Stimulated activated CD4-positive, alpha-beta T cell treated with anti-CD3 and anti-CD28 coated beads, Interleukin-4, amount 100 ng/mL, for 1 hour (primary cell): ENCODE results near the gene ROBO2.

Experiments used
- DNase-seq: peaks from one replicate; pipeline ENCODE4 v3.0.0-alpha.2; 2020

ROBO2 gene

DNA sequence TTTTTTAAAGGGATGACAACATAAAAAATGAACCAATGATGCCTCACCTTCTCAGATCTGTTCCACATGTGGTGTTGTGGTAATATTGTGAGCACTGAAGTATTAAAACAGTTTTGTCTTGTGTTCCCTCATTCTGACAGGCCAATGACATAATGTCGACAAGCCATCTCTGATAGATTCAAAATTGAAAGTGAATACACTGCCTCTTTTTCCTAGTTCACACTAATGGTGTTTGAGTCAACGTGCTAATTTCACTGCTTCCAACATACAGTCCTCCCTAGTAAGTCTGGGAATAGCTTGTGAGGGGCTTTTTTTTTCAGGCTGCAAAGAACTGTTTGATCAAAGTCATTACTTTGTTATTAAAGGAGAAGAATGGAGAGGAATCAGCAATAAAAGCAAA is 82.8 kb downstream of the ROBO2 start:
- no peak for DNase-seq

GRCh38 chr3:77125966-77126365 is 86.1 kb downstream of the ROBO2 start:
- no peak for DNase-seq

DNA sequence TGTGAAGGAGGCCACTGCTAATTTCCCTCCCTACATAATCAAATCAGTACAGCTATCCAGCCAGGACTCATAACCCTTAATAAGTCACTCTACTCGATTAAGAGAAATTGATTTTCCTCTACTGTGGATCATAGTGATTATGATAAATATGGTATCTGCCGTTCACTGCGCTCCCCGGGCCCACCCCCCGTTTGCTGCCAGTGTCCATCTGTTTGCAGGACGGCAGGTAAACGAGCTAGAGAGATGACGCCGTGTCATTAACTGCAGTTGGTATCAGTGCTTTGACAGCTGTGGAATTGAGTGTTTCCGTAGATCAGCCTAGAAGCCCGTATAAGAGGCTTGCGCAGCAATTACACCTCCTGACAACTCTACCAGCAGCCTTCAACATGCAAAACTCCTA is 94.9 kb downstream of the ROBO2 start:
- DNase-seq = no peak

DNA sequence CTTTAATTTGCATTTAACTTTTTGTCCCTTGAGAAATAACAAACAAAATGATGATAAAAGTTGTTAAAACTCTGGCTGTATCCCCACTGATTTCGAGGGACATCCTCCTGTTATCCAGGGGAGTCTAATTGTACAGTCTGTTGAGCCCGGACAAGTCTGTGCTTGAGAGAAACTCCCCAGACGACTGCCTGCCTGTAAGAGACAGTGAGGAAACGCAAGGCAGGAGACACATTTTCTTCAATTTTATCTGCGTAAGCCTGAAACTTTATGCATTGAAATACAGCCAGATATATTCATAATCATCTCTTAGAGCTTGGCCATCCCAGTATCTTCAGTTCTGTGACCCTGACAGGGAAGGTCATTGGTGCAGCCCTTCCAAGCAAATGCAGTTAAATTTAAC is 97.7 kb downstream of the ROBO2 start:
- no peak for DNase-seq

- DNase-seq = no peak
These were observed 99.7 kb downstream of the ROBO2 start for GRCh38 chr3:77139624-77140023.

DNA sequence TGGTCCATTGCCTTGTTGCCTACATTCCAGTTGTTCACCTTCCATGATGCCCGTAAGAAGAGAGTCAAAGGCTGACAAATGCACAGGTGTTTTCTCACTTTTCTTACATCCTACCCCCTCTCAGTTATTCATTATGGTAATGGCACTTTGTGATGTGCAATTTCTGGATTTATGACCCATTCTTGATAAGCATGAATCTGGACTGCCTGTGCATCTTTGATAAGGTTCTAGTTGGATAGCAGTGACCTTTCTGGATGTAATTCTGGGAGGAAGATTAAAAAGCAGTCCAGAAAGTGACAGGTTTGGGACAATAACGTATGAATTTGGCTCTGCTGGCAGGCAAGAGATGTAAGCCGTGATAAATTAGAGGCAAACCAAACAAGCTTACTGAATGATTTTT is 101.5 kb downstream of the ROBO2 start:
- DNase-seq = no peak

GRCh38 chr3:77142578-77142977 is 102.7 kb downstream of the ROBO2 start:
- DNase-seq = no peak

- DNase-seq = no peak
These were observed 106.1 kb downstream of the ROBO2 start for GRCh38 chr3:77146004-77146403.

DNA sequence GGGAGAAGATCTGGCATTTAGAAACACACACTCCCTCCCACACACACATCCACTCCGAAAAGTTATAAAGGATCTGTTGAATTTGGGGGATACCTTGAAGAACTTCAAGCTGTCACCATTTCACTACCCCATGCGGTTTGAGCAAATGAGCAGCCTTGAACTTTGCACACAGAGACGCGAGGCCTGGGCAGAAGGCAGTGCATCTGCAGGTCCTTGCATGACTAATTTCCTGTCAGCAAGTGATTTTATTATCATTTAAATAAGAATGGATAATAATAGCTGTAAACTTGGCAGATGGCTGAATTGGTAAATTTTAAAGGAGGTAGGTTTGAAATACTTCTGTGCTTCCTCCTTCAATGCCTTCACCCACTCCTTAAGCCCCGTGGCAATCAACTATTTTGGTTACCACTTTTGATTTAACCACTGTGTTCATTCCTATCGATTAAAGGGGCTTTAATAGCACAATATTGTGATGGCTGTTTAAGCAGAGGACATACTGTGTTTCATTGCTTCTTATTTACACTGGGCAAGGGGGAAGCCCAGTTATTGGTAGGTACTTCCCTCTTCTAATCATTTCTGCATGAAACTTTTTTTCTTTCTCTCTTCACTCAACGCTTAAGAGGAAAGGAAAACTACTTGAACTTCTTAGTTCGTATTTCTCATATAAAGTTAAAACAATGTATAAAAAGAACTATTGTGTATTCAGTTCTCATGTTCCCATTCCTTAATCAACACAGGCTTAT is 108.1 kb downstream of the ROBO2 start:
- no peak for DNase-seq

- DNase-seq = no peak
These were observed 109.5 kb downstream of the ROBO2 start for GRCh38 chr3:77149382-77149781.

GRCh38 chr3:77150028-77150427 is 110.1 kb downstream of the ROBO2 start:
- DNase-seq = no peak

GRCh38 chr3:77150759-77151158 is 110.9 kb downstream of the ROBO2 start:
- no peak for DNase-seq

DNA sequence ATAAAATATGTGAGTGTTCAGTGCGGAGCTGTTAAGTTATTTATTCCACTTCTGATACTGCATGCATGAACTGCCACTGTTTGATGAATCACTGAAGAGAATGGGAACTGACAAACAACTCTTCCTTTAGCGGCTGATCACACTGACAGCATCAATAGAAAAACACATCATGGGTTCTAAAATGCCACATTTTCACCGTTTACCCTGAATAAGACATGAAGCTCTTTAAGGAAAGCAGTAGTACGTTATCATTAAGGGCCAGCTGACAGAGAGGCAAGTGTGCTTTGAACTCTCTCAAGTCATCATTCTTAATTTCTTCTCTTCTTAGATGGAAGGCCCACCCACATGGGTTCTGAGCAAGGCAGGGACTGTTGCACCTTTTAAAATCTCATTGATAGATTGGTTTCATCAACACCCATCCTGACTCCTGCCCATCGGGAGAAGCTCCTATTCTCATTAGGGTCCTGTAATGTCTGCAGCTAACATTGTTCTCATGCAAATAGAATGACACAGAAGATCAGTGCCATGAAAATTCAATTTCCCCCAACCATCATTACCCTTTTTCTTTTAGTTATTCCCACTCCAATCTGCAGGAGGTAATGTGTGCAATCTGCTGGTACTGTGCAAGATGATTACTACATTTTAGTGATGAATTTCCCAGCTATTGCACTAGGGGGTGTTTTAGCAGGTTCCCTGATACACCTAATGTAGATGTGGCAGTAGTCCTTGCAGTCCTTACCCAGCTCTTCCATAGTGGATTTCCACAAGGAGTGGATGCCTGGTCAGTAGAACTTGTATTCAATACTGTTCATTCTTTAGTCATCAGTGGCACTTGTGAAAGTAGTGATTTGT is 119.1 kb downstream of the ROBO2 start:
- DNase-seq = no peak

DNA sequence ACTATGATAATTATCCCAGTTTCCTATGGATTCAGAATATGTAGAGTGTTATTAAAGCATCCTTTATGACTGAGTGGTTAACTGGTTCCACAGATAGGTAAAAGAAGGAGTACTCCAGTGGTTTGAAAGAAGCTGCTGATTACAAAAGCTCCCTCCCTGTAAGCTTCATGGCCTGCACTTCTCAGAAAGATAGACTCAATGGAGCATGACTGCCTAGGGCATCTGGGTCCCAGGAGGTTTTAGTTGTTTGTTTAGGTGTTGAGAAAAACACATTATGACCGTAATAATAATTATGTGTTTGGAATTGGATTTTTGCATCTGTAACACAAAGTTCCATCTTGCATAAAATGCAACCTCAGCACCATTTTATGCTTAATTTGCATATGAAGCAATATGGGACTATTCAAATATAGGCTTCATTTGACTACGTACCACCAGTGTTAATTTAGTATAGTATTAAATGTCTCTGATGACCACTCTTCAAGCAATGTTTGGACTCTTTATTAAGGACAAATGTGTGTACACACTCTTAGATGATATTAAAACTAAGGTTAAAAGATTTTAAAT is 121.1 kb downstream of the ROBO2 start:
- no peak for DNase-seq

GRCh38 chr3:77169823-77170222 is 129.9 kb downstream of the ROBO2 start:
- DNase-seq = no peak

DNA sequence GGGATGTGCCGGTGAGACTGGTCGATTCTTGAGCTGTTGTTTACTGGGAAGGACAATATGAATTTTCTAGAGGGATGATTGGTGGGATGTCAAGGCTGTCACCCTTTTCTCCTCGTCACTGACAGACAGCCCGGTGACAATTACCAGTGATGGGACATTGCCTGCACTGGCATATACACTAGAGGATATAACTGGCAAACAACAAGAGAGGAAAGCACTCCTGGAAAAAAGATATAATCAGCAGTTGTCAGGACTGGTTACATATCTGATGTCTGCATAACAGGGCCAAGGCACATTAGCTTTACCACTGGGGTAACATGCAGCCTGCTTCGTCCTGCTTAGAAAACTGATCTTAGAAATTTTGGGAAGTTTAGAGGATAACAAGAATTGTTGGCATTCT is 131.1 kb downstream of the ROBO2 start:
- no peak for DNase-seq

DNA sequence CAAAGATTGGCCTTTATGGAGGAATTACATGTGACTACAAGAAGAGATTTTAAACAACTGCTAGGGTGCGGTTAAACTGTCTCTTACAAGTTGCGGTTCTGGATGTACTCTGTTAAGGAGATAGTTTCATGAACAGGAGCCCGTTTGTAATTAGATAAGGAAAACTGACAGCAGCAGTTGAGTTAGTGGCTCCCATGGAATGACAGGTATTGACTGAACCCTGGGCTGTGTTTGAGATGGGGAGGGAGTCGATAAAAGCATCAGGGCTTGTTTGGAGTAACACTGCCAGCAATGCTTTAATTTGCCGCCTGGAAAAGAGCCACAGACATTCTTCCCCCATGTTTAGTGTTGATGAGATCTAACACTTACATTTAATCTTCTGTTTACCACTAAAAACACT is 139.9 kb downstream of the ROBO2 start:
- no peak for DNase-seq

DNA sequence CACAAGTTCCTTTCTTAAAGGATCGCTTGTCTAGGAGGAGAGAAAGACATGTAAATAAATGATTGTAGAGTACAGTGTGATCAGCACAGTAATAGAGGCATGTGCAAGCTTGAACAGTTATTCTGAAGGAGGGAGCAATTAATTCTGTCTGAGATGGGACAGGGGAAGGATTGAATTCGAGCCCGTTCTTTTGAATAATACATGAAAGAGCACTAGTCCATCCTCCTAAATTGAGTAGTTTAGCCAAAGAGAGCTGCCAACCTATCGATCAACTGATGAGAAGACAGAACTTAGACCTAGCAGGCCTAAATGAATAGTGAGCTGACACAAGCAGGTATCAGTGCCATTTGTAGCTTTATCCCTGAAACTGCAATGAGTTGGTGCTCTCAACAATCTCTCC is 142.4 kb downstream of the ROBO2 start:
- no peak for DNase-seq

DNA sequence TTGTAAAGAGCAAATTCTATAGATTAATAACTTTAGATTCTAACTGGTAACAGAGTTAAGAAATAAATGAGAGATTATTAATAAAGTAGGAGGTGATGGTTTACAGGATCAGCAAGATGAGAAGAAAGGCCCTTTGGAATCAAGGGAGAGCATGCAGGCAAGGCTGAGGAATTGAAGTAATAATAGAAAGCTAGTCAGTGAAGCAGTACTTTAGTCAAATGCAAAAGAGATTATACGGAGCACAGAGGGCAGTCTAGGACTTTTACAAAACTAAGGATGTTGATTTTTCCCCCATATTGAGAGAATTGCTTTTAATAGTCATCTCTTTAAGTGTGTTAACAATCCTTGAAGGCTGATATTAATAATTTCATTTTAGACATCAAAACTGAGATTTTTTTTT is 146.4 kb downstream of the ROBO2 start:
- no peak for DNase-seq

DNA sequence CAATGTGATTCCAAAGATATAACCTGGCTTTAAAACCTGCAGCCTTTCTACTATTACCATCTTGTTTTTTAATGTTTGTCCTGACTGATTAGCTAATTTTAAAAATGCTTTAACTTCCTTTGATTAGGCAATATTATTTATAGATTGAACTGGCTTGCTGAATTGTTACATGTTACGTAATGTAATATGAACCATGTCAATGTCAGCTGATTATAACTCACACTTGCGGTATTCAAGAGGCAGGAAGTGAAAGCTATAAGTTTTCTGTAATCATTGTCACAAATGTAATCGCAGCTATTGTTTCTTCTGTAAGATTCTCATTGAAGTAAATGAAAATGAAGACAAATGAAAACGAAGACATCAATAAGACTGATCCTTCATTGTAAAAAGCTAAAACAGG is 146.8 kb downstream of the ROBO2 start:
- no peak for DNase-seq

- DNase-seq = no peak
These were observed 148.3 kb downstream of the ROBO2 start for GRCh38 chr3:77188210-77188609.

GRCh38 chr3:77189258-77189657 is 149.4 kb downstream of the ROBO2 start:
- no peak for DNase-seq

GRCh38 chr3:77189684-77190083 is 149.8 kb downstream of the ROBO2 start:
- no peak for DNase-seq

- no peak for DNase-seq
These were observed 150.5 kb downstream of the ROBO2 start for GRCh38 chr3:77190374-77190773.
